ENCODE data around the gene PTPN20.
"Not testable (repeated sequence)": the region's sequence is repeated elsewhere in the genome, so short reads cannot be mapped to it uniquely, and the experiment has no call there.

PTPN20 gene, protein sequence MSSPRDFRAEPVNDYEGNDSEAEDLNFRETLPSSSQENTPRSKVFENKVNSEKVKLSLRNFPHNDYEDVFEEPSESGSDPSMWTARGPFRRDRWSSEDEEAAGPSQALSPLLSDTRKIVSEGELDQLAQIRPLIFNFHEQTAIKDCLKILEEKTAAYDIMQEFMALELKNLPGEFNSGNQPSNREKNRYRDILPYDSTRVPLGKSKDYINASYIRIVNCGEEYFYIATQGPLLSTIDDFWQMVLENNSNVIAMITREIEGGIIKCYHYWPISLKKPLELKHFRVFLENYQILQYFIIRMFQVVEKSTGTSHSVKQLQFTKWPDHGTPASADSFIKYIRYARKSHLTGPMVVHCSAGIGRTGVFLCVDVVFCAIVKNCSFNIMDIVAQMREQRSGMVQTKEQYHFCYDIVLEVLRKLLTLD

DNA sequence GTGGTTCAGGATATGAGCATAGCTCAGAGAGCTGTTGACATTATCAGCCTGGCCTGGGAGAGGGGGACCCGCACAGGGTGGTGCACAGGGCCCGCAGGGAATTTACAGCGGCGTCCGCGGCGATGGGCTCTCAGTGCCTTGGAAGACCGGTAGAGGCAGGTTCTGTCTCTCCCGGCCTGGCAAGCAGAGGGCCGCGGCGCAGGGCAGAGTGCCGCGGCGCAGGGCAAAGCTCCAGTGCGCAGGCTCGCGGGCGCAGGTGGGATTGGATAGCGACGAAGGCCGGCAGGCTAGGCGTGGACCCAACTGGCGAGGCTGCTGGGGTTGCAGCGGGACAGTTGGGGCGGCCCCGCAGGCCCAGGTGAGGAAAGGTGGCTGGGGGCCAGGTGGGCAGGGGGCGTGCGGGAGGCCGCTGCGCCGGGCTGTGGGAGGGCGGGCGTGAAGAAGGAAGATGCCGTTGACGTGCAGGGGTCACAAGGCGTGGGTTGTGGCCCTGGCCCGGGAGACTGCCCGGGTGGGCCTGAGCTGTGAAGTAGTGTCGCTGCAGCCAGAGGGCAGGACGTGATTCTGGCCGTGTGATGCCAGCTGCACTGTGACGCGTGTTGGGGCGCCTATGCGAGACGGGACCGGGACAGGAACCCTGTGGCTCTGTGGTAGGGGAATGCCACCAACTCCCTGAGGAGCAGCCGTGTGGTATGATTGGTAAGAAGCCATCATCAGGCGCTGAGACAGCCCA is at the start of gene PTPN20:
Gene PTPN20, plus strand, starts transcription at position 285 of the 733 bp plus-strand sequence. CDS start 21,072 bp downstream, outside the sequence.
- not testable (repeated sequence) for DNase-seq (ENCODE audit: low read depth in 2 of 2)

DNA sequence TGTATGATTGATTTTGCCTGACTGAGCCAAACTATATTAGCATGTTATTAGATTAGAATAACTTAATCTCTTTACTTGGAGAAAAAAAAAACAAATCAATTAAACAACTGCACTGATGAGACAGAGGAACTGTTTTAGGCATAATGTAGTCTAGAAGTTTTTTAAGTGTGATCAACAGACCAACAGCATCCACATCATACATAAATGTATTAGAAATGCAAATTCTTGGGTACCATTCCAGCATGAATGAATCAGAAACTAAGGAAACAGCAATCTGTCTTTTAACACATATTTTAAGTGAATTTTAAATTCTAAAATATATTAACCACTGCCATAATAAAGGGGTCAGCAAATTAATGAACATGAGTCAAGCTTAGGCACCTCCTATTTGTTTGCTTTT is 41.5 kb upstream of the PTPN20 start:
- not testable (repeated sequence) for DNase-seq (ENCODE audit: low read depth in 2 of 2)

DNA sequence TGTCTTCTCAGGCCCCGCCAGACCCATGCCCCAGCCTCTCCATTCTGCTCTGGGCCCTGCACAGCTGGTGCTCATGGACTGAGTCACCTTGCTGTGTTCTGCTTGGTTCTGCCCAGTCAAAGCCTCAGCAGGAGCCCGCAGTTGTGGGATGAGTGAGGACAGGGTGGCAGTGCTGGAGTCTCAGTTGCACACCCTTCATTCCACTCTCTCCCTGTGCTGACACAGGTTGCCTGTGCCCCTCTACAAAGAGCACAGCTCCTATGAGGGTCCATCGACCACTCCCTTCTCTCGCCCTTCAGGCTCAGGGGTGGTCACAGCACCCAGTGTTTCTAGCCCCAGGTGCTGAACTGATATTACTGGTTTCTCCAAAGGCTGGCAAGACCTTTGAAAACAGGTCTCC is 39.6 kb upstream of the PTPN20 start:
- DNase-seq (ENCODE audit: low read depth in 2 of 2), result not testable (repeated sequence)

DNA sequence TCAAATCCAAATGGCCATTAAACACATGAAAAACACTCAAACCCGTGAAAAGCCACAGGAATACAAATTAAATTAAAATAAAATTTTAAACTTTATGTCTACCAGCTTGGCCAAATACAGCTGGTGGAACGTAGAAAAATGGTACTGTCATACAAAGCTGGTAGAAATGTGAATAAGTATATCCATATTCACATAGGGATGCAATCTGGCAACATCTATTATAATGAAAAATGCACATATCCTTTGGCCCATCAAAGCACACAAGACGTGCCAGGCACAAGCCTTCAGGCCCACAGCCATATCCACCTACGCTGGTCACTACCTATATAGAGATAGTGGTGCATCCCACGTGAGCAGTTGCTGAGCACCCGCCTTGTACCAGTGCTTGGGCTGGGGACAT is 35.9 kb upstream of the PTPN20 start:
- DNase-seq (ENCODE audit: low read depth in 2 of 2), result not testable (repeated sequence)

DNA sequence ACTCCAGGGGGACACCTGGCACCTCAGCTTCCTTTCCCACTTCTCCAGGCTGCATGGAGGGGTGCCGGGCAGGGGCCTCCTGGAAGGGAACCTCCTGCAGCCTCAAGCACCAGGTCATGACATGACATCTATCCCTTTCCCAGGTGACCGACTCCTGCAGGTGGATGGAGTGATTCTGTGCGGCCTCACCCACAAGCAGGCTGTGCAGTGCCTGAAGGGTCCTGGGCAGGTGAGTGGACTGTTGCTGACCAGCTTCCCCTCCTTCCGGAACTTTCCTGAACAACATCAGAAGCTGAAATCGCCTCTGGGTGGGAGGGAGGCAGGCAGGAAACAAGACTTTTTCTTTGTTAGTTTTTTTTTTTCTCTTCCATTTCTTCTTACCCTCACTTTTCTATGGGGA is 34.5 kb upstream of the PTPN20 start:
- DNase-seq (ENCODE audit: low read depth in 2 of 2), result not testable (repeated sequence)

DNA sequence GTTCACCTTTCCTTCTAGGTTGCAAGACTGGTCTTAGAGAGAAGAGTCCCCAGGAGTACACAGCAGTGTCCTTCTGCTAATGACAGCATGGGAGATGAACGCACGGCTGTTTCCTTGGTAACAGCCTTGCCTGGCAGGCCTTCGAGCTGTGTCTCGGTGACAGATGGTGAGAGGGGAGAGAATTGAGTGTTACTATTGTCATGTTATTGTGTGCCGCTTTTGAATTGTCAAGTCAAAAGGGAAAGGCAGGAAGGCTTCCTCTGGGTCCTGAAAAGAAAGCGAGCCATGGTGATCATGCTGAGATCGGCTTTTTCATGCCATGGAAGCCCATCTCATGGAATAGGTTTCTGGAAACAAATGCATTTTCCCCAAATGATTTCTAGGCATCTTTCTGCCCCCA is 32.5 kb upstream of the PTPN20 start:
- DNase-seq (ENCODE audit: low read depth in 2 of 2), result not testable (repeated sequence)

DNA sequence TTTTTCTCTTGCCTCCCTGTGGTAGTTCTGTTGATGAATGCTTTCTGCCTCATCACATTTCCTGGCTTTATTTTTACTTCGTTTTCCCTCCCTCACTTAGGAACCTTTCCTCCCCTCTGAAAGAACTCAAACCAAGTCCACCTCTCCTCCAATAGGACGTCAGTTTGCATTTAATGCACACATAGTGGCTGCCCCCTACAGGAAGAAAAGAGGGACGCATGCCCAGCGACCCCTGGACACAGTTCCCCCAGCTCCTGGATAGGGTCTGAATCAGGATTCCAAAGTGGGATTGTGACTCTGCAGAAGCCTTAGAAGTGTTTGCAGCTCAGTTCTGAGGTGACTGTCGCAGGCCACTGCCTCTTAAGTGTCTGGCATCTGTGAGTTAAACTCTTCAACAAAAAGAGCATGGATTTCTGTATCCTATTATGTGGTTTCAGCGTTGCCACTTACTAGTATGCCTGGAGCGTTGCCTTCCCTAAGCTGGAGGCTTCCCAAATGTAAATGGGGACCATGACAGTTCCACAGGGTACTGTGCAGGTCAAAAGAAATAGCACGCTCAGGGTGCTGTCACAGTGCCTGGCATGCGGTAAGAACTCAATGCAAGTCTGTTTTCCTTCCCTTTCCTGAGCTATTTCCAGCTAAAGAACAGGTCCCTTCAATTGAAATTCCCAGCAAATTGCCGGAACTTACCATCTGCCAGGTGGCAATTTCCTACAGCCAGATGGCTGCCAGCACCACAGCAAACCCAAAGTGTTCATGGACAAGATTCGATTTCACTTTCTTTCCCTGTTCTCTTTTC is 20.2 kb upstream of the PTPN20 start:
- DNase-seq (ENCODE audit: low read depth in 2 of 2), result peak in 1 of 2 donors; percentile 10

DNA sequence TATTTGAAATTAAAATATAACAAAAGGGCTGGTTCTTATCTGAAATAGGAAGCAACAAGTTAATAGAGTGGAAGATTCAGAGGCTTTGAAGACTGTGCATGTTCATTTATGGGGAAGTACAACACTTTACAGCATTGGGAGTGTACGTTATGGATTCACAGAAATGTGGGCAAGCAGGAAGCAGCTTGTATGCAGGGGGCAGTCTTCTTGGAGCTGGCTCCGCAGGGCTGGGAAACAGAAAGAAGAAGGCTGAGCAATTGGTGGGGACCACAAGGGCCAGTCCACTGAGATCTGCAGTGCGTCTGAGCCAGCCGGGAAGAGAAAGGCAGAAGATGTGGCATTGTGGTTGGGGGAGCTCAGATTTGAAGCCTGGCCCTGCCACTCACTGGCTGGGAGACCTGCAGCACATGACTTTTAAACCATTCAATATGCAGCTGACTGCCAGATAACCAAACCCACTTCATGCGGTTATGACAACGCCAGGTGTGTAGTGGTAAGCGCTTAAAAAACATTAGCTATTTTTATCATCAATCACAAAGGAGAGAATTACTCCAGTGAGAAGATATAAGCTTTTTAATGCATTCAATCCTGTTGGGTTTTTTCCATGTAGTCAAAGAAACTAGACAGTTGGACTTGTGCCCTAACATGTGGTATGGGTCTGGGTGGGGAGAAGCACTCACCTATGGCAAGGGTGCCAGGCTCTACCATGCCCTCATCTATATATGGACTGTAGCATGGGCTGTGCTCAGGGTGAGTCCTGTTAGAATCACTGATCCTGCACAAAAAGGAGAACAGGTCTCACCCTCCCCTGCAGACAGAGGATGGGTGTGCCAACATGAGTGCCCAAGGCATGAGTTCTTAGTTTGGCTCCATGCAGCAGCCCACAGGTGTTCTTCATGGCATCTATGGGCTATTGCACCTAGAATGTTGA is 14.2 kb upstream of the PTPN20 start:
- not testable (repeated sequence) for DNase-seq (ENCODE audit: low read depth in 2 of 2)

DNA sequence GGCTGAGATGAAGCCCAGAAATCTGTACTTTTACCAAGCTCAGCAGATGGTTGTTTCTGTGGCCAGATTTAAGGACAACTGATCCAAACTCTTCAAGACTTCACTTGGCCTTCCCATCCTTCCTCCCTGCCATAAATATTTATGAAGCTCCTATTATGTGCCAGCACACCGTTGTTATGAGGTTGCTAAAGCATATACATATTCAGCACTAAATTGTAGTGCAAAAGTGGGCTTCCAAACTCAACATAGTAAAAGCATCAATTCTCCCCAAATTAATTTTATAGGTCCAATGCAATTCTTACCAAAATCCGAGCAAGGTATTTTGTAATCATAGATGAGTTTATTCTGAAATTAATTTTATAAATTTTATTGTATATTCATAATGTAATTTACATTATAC is 10.0 kb upstream of the PTPN20 start:
- DNase-seq (ENCODE audit: low read depth in 2 of 2), result not testable (repeated sequence)

DNA sequence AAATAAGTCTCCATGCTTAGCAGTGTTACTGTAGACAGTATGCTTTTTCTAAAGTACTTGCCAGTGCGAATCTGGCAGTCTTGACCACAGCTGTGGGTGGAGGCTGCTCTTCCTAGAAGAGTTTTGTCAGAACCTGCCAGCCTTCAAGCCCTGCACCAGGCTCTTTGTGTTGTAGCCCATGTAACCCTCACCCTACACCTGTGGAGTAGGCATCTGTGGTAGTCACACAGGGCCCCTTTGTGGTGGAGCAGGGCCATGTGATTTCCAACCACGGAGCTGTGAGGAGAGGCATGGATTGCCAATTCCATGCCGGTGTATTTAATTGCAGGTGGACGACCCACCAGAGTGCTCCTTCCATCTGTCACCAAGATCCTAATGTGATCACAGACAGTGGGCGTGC is 7.4 kb upstream of the PTPN20 start:
- not testable (repeated sequence) for DNase-seq (ENCODE audit: low read depth in 2 of 2)

DNA sequence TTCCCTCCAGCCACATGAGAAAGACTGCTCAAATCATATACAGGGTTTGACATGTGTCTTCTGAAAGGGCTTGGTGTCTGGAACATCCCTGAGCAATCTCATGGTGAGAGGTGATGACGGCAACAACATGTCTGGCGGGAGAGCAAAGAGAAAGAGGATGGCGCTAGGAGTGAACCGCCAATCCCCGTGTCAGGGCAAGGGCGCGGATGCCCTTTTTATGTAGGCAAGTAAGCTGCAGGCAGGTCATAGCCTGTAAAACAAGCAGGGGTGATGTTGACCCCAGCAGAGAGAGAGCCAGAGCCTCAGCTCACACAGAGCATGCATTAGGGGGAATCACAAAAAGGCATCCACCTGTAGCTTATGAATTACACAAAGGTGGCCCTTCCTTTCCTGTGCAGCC is 4.9 kb upstream of the PTPN20 start:
- not testable (repeated sequence) for DNase-seq (ENCODE audit: low read depth in 2 of 2)

DNA sequence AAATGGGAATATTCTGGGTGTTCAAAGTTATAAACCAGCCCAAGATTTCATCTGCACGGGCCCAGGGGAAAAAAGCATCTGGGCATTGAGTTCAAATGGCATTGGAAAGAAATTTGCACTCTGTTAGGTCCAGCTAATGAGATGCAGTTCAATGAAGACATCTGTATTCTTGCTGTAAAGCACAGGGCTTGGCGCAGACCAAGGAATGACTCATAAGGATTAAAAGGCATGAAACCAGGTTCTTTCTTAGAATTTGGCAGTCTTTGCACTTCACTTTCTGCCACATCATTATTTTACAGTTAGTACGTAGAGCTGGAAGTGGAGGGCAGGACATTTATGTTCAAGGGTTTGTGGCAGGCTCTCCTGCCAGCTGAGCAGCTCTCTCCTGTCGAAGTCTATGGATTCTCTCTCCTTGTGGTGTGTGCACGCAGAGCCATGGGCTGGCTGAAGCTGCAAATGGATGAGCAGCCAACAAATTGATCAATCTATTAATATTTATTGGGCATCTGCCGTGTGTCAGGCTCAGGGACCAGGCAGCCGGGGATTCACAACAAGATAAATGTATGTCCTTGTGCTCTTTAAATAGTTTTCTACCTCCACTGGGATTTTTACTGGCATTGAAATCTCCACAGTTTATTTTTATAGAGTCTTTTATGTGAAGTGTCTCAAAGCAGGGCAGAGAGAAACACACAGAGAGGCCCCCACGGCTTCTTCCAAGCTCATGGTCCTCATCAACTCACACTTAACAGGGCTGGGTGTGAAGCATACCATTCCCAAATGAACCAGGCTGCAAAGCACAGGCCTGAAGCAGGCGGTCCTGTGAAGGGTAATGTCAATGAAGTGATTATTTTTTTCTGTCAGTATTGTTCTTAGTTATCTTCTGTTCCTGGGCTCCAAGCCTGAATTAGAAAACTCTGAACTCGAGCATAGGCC is 3.8 kb upstream of the PTPN20 start:
- DNase-seq (ENCODE audit: low read depth in 2 of 2), result not testable (repeated sequence)

DNA sequence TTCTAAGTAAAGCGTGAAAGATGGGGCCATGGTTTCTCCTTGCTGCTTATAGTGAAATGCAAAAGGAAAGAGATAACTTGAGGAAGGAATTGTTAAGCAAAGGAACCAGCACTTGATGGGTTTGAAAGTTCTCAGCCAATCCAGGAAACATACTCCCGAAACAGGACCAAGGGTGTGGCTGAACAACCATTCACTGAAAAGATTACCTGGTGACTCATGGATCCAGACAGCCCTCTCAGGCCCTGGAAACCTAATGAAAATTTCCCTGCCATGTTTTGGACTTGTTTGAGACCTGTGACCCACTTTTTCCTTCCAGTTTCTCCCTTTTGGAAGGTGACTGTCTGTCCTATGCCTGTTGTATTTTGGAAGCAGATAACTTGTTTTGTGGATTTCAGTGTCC is 11.3 kb downstream of the PTPN20 start:
- not testable (repeated sequence) for DNase-seq (ENCODE audit: low read depth in 2 of 2)

DNA sequence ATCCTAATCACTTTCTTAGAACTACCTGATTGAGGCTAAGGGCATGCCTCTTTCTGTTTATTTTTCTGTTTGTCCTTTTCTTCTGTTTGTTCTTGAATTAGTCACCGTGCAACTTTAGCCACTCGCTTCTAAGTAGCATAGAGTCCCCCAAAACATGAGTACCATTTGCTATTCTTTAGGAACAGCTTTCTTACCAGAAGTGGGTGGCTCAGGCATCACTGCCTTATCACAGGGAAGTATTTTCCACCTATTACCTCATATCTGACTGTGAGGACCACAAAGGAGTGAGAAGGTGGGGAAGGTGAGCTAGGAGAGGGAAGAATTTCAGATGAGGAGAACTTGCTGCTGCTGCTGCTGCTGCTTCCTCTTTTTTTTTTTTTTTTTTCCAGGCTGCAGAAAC is 13.9 kb downstream of the PTPN20 start:
- not testable (repeated sequence) for DNase-seq (ENCODE audit: low read depth in 2 of 2)

DNA sequence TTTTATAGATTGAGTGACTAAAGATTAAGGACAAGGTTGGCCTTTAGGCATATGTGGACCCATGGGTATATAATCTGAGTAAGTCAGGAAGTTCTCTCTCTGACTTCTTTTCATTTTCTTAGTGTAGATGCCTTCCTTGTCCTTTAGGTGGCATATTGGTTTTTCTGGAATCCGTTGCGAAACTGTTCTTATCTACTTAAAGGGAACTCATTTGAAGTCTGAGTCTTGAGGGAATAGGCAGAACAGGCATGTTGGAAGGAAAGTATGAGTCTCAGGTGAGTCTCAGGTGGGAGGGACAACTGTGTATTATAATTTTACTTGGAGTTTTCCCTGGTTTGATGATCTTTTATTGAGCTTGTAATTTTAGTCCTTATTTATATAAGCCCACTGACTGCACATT is 14.6 kb downstream of the PTPN20 start:
- not testable (repeated sequence) for DNase-seq (ENCODE audit: low read depth in 2 of 2)

DNA sequence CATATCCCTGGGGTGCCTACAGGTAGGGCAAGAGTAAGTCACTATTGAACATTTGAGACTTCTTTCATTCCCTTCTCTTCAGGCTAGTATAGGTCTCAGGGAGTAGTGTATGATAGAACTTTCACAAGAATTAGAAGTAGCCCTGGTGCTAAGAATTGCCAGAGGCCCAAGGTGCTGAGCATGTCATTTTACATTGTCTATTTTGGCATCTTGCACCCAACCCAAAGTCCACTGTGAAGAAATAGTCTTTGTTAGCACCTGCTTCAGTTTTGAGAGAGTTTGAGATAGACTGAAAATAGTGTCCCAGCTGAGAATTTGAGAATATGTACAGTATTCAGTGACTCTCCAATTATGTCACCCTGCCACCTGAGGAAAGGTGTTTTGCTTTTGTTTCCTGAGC is 17.6 kb downstream of the PTPN20 start:
- not testable (repeated sequence) for DNase-seq (ENCODE audit: low read depth in 2 of 2)

DNA sequence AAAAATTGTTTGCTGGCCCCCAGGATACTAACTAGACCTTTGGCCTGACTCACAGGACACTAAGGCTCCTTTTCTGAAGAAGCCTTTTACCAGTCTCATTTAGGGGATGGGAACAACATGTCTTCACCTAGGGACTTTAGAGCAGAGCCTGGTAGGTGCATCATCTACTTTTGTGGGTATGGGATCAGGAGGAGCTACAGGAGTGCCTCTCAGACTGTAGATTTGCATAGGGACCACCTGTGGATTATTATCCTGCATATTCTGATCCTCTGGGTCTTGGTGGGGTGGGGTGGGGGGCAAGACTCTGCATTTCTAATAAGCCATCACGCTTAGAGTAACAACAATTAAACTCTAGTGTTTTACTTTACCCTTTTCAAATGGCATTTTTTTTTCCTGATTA is 21.2 kb downstream of the PTPN20 start:
- not testable (repeated sequence) for DNase-seq (ENCODE audit: low read depth in 2 of 2)

DNA sequence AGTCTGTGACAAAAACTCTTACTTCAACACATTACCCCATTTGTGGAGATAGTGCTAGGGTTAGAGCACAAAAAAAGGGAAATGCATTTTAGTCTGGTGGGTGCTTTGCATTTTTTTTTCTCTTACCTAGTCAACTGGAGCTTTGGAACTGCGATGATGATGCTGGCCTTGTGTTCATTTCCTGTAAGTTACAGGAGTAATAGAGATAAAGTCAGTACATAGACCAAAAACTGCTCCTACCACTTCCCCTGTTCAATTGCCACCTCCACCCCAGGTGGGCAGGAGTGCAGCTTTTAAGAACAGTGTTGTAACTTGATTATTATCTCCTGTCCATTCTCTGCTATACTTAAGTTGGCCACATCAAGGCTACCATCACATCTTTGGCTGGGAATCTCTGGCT is 29.9 kb downstream of the PTPN20 start:
- not testable (repeated sequence) for DNase-seq (ENCODE audit: low read depth in 2 of 2)

DNA sequence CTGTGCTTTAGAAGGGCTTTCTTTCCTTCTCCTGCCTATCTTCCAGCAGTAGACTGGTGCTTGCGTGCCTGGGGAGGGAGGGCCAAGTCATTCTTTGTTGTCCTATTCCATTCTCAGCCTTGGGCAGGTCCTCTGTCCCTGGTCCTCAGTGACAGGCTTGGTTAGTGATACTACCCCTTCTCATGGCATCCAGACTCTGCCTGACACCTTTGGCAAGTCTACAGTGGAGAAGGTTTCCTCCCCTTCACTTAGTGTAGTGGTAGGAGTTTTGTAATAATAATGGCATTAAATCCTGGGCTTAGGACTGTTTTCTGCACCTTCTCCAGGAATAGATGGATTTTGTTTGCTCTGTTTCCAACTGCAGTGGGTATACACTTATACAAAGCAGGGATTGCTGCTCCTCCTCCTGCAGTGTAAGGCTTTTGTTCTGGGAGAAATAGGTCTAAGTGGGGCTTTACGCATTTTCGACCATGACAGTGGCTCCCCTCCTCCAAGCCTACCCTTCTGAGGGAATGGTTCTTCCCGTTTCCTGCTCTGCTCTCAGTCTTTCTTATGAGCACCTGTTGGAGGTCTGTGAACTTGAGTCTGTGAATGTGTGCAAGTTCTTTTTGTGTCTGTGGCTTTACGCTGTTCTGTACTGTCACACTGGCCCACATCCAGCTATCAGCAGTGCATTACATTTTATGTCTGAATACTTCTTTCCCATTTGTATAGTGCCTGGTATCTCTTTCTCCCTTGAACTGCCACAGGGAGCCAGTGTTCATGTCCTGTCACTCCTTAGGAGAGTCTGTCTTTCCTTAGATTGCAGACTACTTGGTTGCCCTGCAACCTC is 37.7 kb downstream of the PTPN20 start:
- not testable (repeated sequence) for DNase-seq (ENCODE audit: low read depth in 2 of 2)
